Vagina (tissue), 2 donors: Measurements from ENCODE around the gene SLC19A1. TPM values are rescaled to one million over a fixed set of nuclear protein-coding genes. Genes with fewer than 3 reads are reported as not detected.
A peak's percentile ranks its signal among the peaks of the same experiment; 100 is the strongest.

Experiments
- DNase-seq, 2 donors: peaks; one replicate each; pipeline ENCODE4 v3.0.0-alpha.2; 2017; ENCODE audit errors: extremely low spot score in 2 of 2
- H3K27ac ChIP-seq: fragments of 200-600 bp; sonication (generic); one replicate; pipeline ENCODE4 v1.5.1; 2019
- H3K27me3 ChIP-seq: fragments of 200-600 bp; sonication (generic); one replicate; pipeline ENCODE4 v1.5.1; 2019
- H3K36me3 ChIP-seq, 2 donors: fragments of 200-600 bp; sonication (generic); one replicate each; pipeline ENCODE4 v1.5.1; 2017 to 2019
- H3K4me1 ChIP-seq: fragments of 200-600 bp; sonication (generic); one replicate; pipeline ENCODE4 v1.5.1; 2019
- H3K4me3 ChIP-seq, 2 donors: fragments of 200-600 bp; sonication (generic); 1 replicate in 1 of 2; 2 replicates in 1 of 2; pipeline ENCODE4 v1.5.1; 2016 to 2019
- H3K9me3 ChIP-seq: fragments of 200-600 bp; sonication (generic); one replicate; pipeline ENCODE4 v1.5.1; 2019
- POLR2A ChIP-seq, 2 donors: fragments of 450-650 bp; IDR thresholded peaks; one replicate each; pipeline ENCODE4 v1.6.1; 2017; ENCODE audit warnings: antibody characterized with exemption in 2 of 2, mild to moderate bottlenecking in 2 of 2, moderate library complexity in 2 of 2
- POLR2AphosphoS5 ChIP-seq, 2 donors: sonication (generic); formaldehyde crosslinking; IDR thresholded peaks; one replicate each; pipeline ENCODE4 v1.9.0; 2017; ENCODE audit warnings: antibody characterized with exemption in 2 of 2, mild to moderate bottlenecking in 2 of 2, low read depth in 1 of 2; ENCODE audit not compliant: insufficient read depth in 1 of 2
- intact Hi-C: fragments of 100-400 bp; cut with DNase I; formaldehyde crosslinking; loops from one replicate; pipeline ENCODE4 v1.15.1; 2023
- total RNA-seq: library from RNA; depleted of rRNA; stranded (reverse); fragments of >200 nt; gene quantifications from one replicate; pipeline ENCODE4 v1.2.3, GENCODE V29; 2016
- TF ChIP-seq, protein P1 (sequence below), 3 experiments: fragments of 450-650 bp in 2 of 3; fragments of 200-600 bp in 1 of 3; sonication (generic) in 1 of 3; IDR thresholded peaks; one replicate each; pipeline ENCODE4 v1.5.1; 2017 to 2019; ENCODE audit warnings: antibody characterized with exemption in 3 of 3, mild to moderate bottlenecking in 2 of 3, moderate library complexity in 2 of 3

SLC19A1 gene
- total RNA-seq, 1 donor from 2014 or later: 4.9 TPM

DNA sequence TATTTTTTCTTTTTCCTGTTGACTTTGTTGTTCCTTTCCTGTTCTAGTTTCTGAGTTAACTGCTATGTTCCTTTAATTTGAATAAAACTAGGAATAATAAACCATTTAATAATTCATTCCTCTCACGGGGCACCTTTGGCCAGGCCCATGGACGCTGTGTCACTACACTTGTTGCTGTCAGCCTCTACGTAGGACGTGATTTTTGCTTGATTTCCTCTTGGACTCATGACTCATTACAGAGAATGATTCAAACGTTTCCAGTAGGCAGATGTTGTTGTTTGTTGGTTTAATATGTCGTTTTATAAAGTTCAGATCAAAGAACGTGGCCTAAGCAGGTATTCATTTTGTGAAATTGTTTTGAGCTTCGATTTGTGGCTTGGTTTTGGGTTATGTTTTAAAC is 9.1 kb upstream of the SLC19A1 start:
- Histone ChIP-seq H3K36me3 (no peaks in the 10 kb centered on the region), H3K27me3 (no peaks in the 10 kb centered on the region), H3K4me3 (no peak overlapping the region), H3K27ac (no peak overlapping the region), H3K4me1 (no peaks in the 10 kb centered on the region), H3K9me3 (no peaks in the 10 kb centered on the region)
- intact Hi-C loops: loop anchor here (10.0 kb wide), 1 partner anchor 263 kb away; no protein-coding TSS in a partner anchor
- no peak for TF ChIP-seq POLR2A (IDR thresholded peaks at IDR 0.05)
- peak in 1 of 2 donors; percentile 11 for TF ChIP-seq POLR2AphosphoS5 (IDR thresholded peaks at IDR 0.05; ENCODE audit: insufficient read depth in 1 of 2, low read depth in 1 of 2)
- no peak for DNase-seq

DNA sequence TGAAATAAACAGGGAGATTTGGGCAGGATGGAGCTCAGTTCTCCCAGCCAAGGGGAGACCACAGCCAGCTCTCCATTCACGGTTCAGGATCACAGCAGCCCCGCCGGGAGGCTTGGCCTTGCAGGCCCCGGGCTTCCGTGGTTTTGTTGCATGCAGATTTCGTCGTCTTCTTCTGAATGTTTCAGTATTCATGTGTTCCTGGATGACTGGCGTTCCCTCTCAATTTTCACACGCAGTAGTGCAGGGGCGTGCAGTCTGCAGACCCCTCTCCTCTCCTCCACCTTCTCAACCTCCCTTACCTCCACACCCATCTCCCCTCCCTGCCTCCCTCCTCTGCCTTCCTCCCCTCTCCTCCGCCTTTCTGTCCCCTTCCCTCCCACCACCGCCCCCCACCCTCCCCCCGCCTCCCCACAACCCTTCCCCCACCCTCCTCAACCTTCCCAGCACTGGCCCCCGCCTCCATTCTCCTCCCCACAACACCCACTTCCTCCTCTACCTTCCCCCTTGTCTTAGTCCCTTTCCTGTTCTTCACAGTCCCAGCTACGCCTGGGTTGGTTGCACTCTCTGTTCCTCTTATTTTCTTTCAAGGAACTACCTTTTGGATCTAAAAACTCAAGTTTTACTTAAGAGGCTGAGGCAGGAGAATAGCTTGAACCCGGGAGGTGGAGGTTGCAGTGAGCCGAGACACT is 8.4 kb upstream of the SLC19A1 start:
- DNase-seq: no peak
- H3K36me3 ChIP-seq: no peaks in the 10 kb centered on the region
- no peaks in the 10 kb centered on the region for H3K4me1 ChIP-seq
- H3K4me3 ChIP-seq: no peak overlapping the region
- intact Hi-C loops: loop anchor here (10.0 kb wide), 1 partner anchor 264 kb away; no protein-coding TSS in a partner anchor
- no peaks in the 10 kb centered on the region for H3K9me3 ChIP-seq
- H3K27me3 ChIP-seq: no peaks in the 10 kb centered on the region
- no peak overlapping the region for H3K27ac ChIP-seq
- TF ChIP-seq POLR2A (IDR thresholded peaks at IDR 0.05) (no peak), POLR2AphosphoS5 (IDR thresholded peaks at IDR 0.05; ENCODE audit: insufficient read depth in 1 of 2, low read depth in 1 of 2) (no peak)
- TF ChIP-seq, protein P1, sequence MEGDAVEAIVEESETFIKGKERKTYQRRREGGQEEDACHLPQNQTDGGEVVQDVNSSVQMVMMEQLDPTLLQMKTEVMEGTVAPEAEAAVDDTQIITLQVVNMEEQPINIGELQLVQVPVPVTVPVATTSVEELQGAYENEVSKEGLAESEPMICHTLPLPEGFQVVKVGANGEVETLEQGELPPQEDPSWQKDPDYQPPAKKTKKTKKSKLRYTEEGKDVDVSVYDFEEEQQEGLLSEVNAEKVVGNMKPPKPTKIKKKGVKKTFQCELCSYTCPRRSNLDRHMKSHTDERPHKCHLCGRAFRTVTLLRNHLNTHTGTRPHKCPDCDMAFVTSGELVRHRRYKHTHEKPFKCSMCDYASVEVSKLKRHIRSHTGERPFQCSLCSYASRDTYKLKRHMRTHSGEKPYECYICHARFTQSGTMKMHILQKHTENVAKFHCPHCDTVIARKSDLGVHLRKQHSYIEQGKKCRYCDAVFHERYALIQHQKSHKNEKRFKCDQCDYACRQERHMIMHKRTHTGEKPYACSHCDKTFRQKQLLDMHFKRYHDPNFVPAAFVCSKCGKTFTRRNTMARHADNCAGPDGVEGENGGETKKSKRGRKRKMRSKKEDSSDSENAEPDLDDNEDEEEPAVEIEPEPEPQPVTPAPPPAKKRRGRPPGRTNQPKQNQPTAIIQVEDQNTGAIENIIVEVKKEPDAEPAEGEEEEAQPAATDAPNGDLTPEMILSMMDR (IDR thresholded peaks at IDR 0.05): no peak

DNA sequence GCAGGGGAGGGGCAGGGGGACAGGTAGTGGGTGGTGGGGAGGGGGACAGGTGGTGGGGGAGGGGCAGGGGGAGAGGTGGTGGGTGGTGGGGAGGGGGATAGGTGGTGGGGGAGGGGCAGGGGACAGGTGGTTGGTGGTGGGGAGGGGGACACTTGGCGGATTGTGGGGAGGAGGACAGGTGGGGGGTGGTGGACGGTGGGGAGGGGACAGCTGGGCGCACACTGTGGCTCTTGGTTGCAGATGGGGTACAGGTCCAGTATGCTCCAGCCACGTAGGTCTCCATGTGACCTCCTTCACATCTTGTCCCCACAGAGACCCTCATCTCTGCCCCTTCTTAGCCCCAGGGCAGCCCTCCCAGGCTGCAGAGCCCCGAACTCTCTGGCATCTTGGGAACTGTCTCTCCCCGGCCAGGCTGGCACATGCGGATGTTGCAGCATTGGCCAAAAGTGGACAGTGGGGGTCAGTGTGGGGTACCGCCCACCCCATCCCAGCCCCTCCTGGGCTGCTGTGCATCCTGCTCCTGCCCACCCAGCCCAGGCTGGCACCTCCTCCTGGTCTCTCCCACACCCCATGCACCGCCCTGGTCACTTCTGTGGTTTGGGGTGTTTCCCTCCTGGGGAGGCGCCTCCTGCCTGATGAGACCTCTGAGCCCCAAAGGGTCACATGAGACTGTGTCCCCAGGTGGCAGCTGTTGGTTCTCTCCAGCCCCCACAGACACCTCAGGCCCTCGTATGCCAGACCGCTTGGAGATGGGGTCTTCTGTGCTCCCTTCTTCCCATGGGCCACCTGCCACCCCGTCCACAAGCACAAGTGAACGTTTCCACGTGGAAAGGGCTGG is 7.6 kb upstream of the SLC19A1 start:
- H3K27me3 ChIP-seq: no peaks in the 10 kb centered on the region
- DNase-seq: no peak
- no peak for TF ChIP-seq POLR2A (IDR thresholded peaks at IDR 0.05)
- TF ChIP-seq, protein P1 (IDR thresholded peaks at IDR 0.05): no peak
- no peak for TF ChIP-seq POLR2AphosphoS5 (IDR thresholded peaks at IDR 0.05; ENCODE audit: insufficient read depth in 1 of 2, low read depth in 1 of 2)
- H3K4me3 ChIP-seq: no peak overlapping the region
- H3K27ac ChIP-seq: no peak overlapping the region
- H3K9me3 ChIP-seq: no peaks in the 10 kb centered on the region
- H3K36me3 ChIP-seq: no peaks in the 10 kb centered on the region
- intact Hi-C loops: loop anchor here (10.0 kb wide), 1 partner anchor 265 kb away; no protein-coding TSS in a partner anchor
- H3K4me1 ChIP-seq: no peaks in the 10 kb centered on the region

DNA sequence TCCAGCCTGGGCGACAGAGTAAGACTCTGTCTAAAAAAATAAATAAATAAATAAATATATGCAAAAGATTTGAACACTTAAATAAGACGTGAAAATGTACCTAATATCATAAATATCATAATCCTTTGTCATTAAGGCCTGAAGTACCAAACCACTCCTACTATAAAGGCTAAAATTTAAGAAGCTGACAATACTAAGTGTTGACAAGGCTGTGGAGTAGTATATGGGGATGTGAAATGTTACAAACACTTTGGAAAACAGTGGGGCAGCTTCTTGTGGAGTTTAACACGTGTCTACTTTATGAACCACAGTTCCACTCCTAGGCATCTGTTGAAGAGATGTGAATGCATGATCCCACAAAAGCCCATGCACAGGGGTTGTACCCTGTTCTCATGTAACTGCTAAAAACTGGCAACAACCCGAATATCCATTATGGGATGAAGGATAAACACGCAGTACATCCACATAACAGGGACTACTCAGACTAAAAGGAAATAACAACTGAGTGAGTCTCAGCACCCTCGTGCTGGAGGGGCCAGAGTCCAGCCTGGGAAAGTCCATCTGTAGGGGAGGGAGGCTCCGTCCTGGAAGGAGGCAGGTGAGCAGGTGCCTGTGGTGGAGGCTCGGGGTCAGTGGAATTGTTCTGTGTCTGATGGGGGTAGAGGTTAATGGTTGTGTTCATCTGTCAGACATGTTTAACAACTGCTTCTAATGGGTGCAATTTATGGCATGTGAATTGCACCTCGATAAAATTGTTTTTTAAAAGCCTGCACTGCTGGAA is 6.7 kb upstream of the SLC19A1 start:
- Histone ChIP-seq H3K9me3 (no peaks in the 10 kb centered on the region), H3K27ac (no peak overlapping the region), H3K27me3 (no peaks in the 10 kb centered on the region), H3K4me1 (no peaks in the 10 kb centered on the region), H3K4me3 (no peak overlapping the region), H3K36me3 (no peaks in the 10 kb centered on the region)
- intact Hi-C loops: no loop called here
- TF ChIP-seq POLR2A (IDR thresholded peaks at IDR 0.05) (no peak), POLR2AphosphoS5 (IDR thresholded peaks at IDR 0.05; ENCODE audit: insufficient read depth in 1 of 2, low read depth in 1 of 2) (no peak)
- TF ChIP-seq, protein P1 (IDR thresholded peaks at IDR 0.05): no peak
- DNase-seq: no peak

DNA sequence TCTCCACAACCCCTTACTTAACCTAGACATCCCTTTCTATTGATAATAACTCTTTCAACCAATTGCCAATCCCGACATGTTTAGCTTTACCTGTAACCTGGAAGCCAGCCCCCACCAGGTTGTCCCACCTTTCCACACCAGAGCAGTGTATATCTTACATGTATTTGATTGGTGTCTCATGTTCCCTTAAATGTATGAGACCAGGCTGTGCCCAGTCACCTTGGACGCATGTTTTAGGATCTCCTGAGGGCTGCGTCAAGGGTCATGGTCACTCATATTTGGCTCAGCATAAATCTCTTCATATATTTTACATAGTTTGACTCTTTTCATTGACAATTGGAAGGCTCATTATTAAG is 5.3 kb upstream of the SLC19A1 start:
- Histone ChIP-seq H3K9me3 (no peaks in the 10 kb centered on the region), H3K4me3 (no peak overlapping the region), H3K36me3 (no peaks in the 10 kb centered on the region), H3K27ac (no peak overlapping the region), H3K27me3 (no peaks in the 10 kb centered on the region), H3K4me1 (peaks cover 10% of the 10 kb centered on the region)
- TF ChIP-seq POLR2A (IDR thresholded peaks at IDR 0.05): no peak
- TF ChIP-seq, protein P1 (IDR thresholded peaks at IDR 0.05): no peak
- no peak for TF ChIP-seq POLR2AphosphoS5 (IDR thresholded peaks at IDR 0.05; ENCODE audit: insufficient read depth in 1 of 2, low read depth in 1 of 2)
- intact Hi-C loops: no loop called here
- no peak for DNase-seq
